ENCODE data around the gene LRRC8C.

DNA sequence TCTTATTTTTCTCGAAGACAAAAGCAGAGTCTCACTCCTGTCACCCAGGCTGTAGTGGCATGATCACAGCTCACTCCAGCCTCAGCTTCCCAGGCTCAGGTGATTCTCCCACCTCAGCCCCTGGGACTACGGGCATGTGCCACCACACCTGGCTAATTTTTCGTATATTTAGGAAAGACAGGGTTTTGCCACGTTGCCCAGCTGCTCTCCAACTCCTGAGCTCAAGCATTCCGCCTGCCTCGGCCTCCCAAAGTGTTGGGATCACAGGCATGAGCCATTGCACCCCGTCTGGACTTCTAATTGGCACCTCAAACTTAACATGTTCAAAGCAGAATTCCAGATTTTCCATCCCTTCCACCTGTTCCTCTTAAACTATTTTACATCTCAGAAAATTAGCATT lies 19.0 kb upstream of the LRRC8C start:
- TF ChIP-seq, protein P1, sequence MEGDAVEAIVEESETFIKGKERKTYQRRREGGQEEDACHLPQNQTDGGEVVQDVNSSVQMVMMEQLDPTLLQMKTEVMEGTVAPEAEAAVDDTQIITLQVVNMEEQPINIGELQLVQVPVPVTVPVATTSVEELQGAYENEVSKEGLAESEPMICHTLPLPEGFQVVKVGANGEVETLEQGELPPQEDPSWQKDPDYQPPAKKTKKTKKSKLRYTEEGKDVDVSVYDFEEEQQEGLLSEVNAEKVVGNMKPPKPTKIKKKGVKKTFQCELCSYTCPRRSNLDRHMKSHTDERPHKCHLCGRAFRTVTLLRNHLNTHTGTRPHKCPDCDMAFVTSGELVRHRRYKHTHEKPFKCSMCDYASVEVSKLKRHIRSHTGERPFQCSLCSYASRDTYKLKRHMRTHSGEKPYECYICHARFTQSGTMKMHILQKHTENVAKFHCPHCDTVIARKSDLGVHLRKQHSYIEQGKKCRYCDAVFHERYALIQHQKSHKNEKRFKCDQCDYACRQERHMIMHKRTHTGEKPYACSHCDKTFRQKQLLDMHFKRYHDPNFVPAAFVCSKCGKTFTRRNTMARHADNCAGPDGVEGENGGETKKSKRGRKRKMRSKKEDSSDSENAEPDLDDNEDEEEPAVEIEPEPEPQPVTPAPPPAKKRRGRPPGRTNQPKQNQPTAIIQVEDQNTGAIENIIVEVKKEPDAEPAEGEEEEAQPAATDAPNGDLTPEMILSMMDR (IDR thresholded peaks at IDR 0.05; ENCODE audit: poor library complexity): no peak
- TF ChIP-seq EZH2phosphoT487 (IDR thresholded peaks at IDR 0.05; ENCODE audit: low read depth, severe bottlenecking, unreplicated experiment): no peak

All from hepatocyte (in vitro differentiated cells).